Peyer's patch (tissue), 4 donors: Measurements from ENCODE around the gene TMEM150B.

Experiments used
- CTCF ChIP-seq, 6 experiments: fragments of 450-650 bp in 4 of 6; fragments of 200-600 bp in 2 of 6; sonication (generic) in 1 of 6; IDR thresholded peaks; one replicate each; pipeline ENCODE4 v1.5.1; 2017 to 2019; ENCODE audit warnings: antibody characterized with exemption in 6 of 6, mild to moderate bottlenecking in 3 of 6, moderate library complexity in 1 of 6
- POLR2A ChIP-seq, 2 donors: fragments of 450-650 bp; IDR thresholded peaks; one replicate each; pipeline ENCODE4 v1.5.1; 2017; ENCODE audit warnings: antibody characterized with exemption in 2 of 2, mild to moderate bottlenecking in 2 of 2, moderate library complexity in 2 of 2

GRCh38 chr19:55285229-55285890, 39.8 kb downstream of the TMEM150B start:
- TF ChIP-seq CTCF (IDR thresholded peaks at IDR 0.05) = no peak
- TF ChIP-seq POLR2A (IDR thresholded peaks at IDR 0.05) = no peak
